ENCODE results near the gene MANSC1.
A peak's percentile ranks its signal among the peaks of the same experiment; 100 is the strongest.

Gene MANSC1

DNA sequence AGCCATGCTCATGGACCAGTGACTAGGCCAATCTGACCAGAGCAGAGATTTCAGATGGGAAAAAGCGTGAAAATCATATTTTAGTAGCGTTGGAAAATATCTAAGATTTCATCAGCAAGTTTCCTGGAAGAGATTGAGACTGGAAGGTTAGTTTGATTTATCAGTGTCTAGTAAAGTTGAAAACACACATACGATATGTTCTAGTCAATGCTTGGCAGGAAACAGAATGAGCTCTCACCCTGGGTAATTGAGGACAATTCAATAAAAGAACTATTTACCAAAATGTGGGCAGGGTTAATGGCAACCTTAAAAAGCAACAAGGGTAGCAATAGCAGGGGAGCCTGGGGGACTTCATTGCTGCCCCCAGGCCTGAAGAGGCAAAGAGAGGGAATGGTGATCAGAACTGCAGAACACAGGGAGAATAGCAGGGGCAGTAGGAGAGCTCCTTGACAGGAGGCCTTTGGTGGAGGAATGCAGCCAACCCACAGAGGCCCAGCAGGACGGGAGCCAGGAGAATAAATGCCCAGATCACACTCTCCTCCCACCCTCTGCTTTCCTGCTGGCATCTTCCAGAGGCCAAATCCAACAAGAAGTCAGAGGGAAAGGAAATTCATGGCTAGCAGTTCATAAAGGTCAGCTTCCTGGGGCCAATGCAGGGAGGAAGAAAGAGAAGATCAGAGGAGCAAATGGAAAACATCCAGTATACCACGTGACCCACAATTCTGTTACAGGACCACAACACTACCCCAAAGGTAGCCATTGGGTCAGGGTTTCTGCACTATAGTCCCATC, 55.6 kb downstream of the MANSC1 start:
- H3K9me3 ChIP-seq (ENCODE audit: severe bottlenecking), result no peaks in the 10 kb centered on the region
- TF ChIP-seq, protein P1, sequence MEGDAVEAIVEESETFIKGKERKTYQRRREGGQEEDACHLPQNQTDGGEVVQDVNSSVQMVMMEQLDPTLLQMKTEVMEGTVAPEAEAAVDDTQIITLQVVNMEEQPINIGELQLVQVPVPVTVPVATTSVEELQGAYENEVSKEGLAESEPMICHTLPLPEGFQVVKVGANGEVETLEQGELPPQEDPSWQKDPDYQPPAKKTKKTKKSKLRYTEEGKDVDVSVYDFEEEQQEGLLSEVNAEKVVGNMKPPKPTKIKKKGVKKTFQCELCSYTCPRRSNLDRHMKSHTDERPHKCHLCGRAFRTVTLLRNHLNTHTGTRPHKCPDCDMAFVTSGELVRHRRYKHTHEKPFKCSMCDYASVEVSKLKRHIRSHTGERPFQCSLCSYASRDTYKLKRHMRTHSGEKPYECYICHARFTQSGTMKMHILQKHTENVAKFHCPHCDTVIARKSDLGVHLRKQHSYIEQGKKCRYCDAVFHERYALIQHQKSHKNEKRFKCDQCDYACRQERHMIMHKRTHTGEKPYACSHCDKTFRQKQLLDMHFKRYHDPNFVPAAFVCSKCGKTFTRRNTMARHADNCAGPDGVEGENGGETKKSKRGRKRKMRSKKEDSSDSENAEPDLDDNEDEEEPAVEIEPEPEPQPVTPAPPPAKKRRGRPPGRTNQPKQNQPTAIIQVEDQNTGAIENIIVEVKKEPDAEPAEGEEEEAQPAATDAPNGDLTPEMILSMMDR (IDR thresholded peaks at IDR 0.05; ENCODE audit: poor library complexity, severe bottlenecking), result no peak
- H3K4me1 ChIP-seq (ENCODE audit: insufficient read depth, poor library complexity, severe bottlenecking), result no peaks in the 10 kb centered on the region
- ATAC-seq (ENCODE audit: low read depth) (no peak), DNase-seq (ENCODE audit: low spot score) (no peak)
- H3K36me3 ChIP-seq (ENCODE audit: low read depth), result no peaks in the 10 kb centered on the region
- H3K27me3 ChIP-seq (ENCODE audit: insufficient read depth, poor library complexity, severe bottlenecking), result no peaks in the 10 kb centered on the region
- no peak overlapping the region for H3K4me3 ChIP-seq (ENCODE audit: severe bottlenecking)
- no peak overlapping the region for H3K27ac ChIP-seq (ENCODE audit: poor library complexity, severe bottlenecking)

DNA sequence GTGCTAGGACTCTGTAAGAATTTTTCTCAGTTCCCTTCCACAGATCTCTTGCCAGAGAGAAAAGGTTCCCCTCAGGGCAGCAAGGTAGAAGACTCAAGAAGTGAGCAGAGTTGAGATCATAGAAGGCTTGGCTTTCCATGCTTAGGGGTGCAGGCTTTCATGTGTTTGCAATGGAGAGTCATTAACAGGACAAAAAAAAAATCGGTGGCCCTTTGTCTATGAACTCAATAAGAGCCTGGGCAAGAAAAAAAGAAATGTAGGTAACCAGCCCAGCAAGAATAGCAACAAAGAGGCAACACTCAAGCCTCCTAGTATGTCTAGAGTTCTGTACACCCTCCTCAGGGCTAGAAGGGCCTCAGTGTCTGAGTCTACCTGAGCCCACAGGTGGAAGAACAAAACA, 59.8 kb downstream of the MANSC1 start:
- DNase-seq (ENCODE audit: low spot score) (no peak), ATAC-seq (ENCODE audit: low read depth) (no peak)
- H3K27me3 ChIP-seq (ENCODE audit: insufficient read depth, poor library complexity, severe bottlenecking), result no peaks in the 10 kb centered on the region
- H3K9me3 ChIP-seq (ENCODE audit: severe bottlenecking), result no peaks in the 10 kb centered on the region
- H3K4me1 ChIP-seq (ENCODE audit: insufficient read depth, poor library complexity, severe bottlenecking), result no peaks in the 10 kb centered on the region
- no peaks in the 10 kb centered on the region for H3K36me3 ChIP-seq (ENCODE audit: low read depth)
- no peak overlapping the region for H3K27ac ChIP-seq (ENCODE audit: poor library complexity, severe bottlenecking)
- TF ChIP-seq, protein P1 (IDR thresholded peaks at IDR 0.05; ENCODE audit: poor library complexity, severe bottlenecking), result no peak
- H3K4me3 ChIP-seq (ENCODE audit: severe bottlenecking), result no peak overlapping the region

DNA sequence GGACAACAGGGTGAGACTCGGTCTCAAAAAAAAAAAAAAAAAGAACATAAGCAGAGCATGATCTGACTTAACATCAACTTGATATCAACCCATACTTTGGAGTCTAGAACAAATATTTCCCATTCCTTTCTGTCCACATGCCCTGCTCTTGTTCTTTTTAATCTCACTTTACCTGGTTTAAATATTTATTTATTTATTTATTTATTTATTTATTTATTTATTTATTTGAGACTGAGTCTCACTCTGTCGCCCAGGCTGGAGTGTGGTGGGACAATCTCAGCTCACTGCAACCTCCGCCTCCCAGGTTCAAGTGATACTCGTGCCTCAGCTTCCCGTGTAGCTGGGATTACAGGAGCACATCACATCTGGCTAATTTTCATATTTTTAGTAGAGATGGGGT, 63.6 kb downstream of the MANSC1 start:
- Histone ChIP-seq H3K27me3 (ENCODE audit: insufficient read depth, poor library complexity, severe bottlenecking) (no peaks in the 10 kb centered on the region), H3K9me3 (ENCODE audit: severe bottlenecking) (no peaks in the 10 kb centered on the region), H3K27ac (ENCODE audit: poor library complexity, severe bottlenecking) (no peak overlapping the region), H3K4me1 (ENCODE audit: insufficient read depth, poor library complexity, severe bottlenecking) (no peaks in the 10 kb centered on the region), H3K4me3 (ENCODE audit: severe bottlenecking) (no peak overlapping the region), H3K36me3 (ENCODE audit: low read depth) (no peaks in the 10 kb centered on the region)
- TF ChIP-seq, protein P1 (IDR thresholded peaks at IDR 0.05; ENCODE audit: poor library complexity, severe bottlenecking), result no peak
- DNase-seq (ENCODE audit: low spot score) (no peak), ATAC-seq (ENCODE audit: low read depth) (no peak)

DNA sequence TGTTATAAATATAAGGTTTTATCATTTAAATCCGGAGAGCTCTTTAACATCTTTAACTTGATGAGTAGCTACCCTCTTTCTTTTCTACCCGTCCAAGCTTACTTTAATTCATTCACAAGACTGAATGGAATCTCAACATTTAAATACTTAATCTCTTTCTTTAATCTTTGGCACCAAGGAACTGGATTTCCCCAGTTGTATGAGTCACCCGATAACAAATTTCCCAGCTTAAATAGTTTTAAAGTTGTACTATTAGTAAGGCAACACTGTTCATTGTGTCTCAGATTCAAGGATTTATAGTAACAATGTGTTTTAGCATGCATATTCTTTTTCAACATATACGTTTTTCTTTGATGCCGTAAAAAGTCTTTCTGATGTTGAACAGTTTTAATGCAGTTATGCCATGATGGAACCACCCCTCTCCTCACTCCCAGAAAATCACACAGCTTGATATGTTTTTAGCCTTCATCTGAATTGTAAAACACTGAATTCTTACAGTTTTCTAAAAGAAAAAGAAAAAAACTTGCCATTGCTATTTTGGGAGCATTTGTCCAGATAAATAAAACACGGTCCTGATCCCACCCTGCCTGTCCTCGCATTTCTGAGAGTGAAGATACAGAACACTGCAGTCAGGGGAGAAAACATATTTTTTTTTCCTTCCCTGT, 67.1 kb downstream of the MANSC1 start:
- no peaks in the 10 kb centered on the region for H3K9me3 ChIP-seq (ENCODE audit: severe bottlenecking)
- H3K36me3 ChIP-seq (ENCODE audit: low read depth), result no peaks in the 10 kb centered on the region
- no peak for DNase-seq (ENCODE audit: low spot score)
- 0 out of 3 replicates have a peak, but pooled peaks have one; percentile 27 for ATAC-seq (ENCODE audit: low read depth)
- no peaks in the 10 kb centered on the region for H3K27me3 ChIP-seq (ENCODE audit: insufficient read depth, poor library complexity, severe bottlenecking)
- H3K4me1 ChIP-seq (ENCODE audit: insufficient read depth, poor library complexity, severe bottlenecking), result no peaks in the 10 kb centered on the region
- TF ChIP-seq, protein P1 (IDR thresholded peaks at IDR 0.05; ENCODE audit: poor library complexity, severe bottlenecking), result no peak
- H3K27ac ChIP-seq (ENCODE audit: poor library complexity, severe bottlenecking), result no peak overlapping the region
- no peak overlapping the region for H3K4me3 ChIP-seq (ENCODE audit: severe bottlenecking)

DNA sequence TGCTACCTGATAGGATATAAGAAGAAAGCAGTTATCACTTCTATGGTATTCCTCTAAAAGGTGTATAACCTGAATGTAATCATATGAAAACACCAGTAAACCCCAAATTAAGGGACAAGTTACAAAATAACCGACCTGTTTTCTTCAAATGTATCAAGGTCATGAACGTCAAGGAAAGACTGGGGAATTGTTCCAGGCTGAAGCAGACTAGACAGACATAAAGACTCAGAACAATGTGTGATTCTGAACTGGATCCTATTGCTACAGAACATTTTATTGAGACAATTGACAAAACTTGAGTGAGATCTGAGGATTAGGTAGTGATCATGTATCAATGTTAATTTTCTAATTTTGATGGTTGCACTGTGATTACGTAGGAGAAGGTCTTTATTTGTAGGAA, 67.8 kb downstream of the MANSC1 start:
- no peak for ATAC-seq (ENCODE audit: low read depth)
- no peak overlapping the region for H3K27ac ChIP-seq (ENCODE audit: poor library complexity, severe bottlenecking)

More for the DNA sequence above, 67.8 kb downstream of the MANSC1 start:
- Histone ChIP-seq H3K4me3 (ENCODE audit: severe bottlenecking) (no peak overlapping the region), H3K36me3 (ENCODE audit: low read depth) (no peaks in the 10 kb centered on the region), H3K9me3 (ENCODE audit: severe bottlenecking) (no peaks in the 10 kb centered on the region), H3K4me1 (ENCODE audit: insufficient read depth, poor library complexity, severe bottlenecking) (no peaks in the 10 kb centered on the region), H3K27me3 (ENCODE audit: insufficient read depth, poor library complexity, severe bottlenecking) (no peaks in the 10 kb centered on the region)
- TF ChIP-seq, protein P1 (IDR thresholded peaks at IDR 0.05; ENCODE audit: poor library complexity, severe bottlenecking), result no peak
- no peak for DNase-seq (ENCODE audit: low spot score)

All from RWPE2 (cell line).